HepG2 (cell line): ENCODE measurements around the gene CNGA3. TPM values are rescaled to one million over a fixed set of nuclear protein-coding genes. Genes with fewer than 3 reads are reported as not detected.

Source experiments
- ARNT2 ChIP-seq: sonication (generic); formaldehyde crosslinking; IDR thresholded peaks from 2 replicates; pipeline ENCODE4 v1.8.0; 2022; ENCODE audit warnings: mild to moderate bottlenecking, low read depth, missing genetic modification reagents, moderate library complexity
- CHCHD3 ChIP-seq: sonication (generic); formaldehyde crosslinking; IDR thresholded peaks from 2 replicates; pipeline ENCODE4 v1.8.0; 2022; ENCODE audit warnings: mild to moderate bottlenecking, missing genetic modification reagents, moderate library complexity
- EEA1 ChIP-seq: sonication (generic); formaldehyde crosslinking; IDR thresholded peaks from 2 replicates; pipeline ENCODE4 v1.5.1; 2020; ENCODE audit warnings: mild to moderate bottlenecking, missing genetic modification reagents, borderline replicate concordance
- ETV6 ChIP-seq: sonication (generic); formaldehyde crosslinking; conservative IDR thresholded peaks from 2 replicates; pipeline ENCODE4 v1.4.0; 2020; ENCODE audit warnings: missing genetic modification reagents
- FOXO1 ChIP-seq: sonication (generic); formaldehyde crosslinking; IDR thresholded peaks from 2 replicates; pipeline ENCODE4 v1.4.0; 2020; ENCODE audit warnings: missing genetic modification reagents
- FOXP1 ChIP-seq, 2 experiments: fragments of 450-650 bp in 1 of 2; IDR thresholded peaks; 2 replicates each; pipeline ENCODE4 v1.6.1; 2017 to 2018; ENCODE audit warnings: antibody characterized with exemption in 1 of 2
- GATAD1 ChIP-seq: IDR thresholded peaks from 2 replicates; pipeline ENCODE4 v1.6.1; 2016; ENCODE audit warnings: missing genetic modification reagents, missing compliant biosample characterization
- HES4 ChIP-seq: sonication (generic); formaldehyde crosslinking; IDR thresholded peaks from 2 replicates; pipeline ENCODE4 v1.9.0; 2021; ENCODE audit warnings: mild to moderate bottlenecking, missing genetic modification reagents, borderline replicate concordance
- HNRNPK ChIP-seq: fragments of 200-400 bp; formaldehyde crosslinking; IDR thresholded peaks from 2 replicates; pipeline ENCODE4 v1.6.1; 2018; ENCODE audit warnings: low read length, low read depth, moderate library complexity, mild to moderate bottlenecking; ENCODE audit not compliant: poor library complexity, severe bottlenecking
- PATZ1 ChIP-seq: sonication (generic); formaldehyde crosslinking; IDR thresholded peaks from 2 replicates; pipeline ENCODE4 v1.4.0; 2020; ENCODE audit warnings: missing genetic modification reagents
- POLR2AphosphoS5 ChIP-seq: IDR thresholded peaks from 2 replicates; pipeline ENCODE4 v1.6.1; 2012; ENCODE audit warnings: low read depth, low read length
- RFX5 ChIP-seq: IDR thresholded peaks from 2 replicates; pipeline ENCODE4 v1.6.1; 2011; ENCODE audit warnings: low read depth, low read length, improper control_type of control experiment
- SMAD3 ChIP-seq: sonication (generic); formaldehyde crosslinking; IDR thresholded peaks from 2 replicates; pipeline ENCODE4 v1.4.0; 2020; ENCODE audit warnings: missing genetic modification reagents
- SPEN ChIP-seq: sonication (generic); formaldehyde crosslinking; IDR thresholded peaks from 2 replicates; pipeline ENCODE4 v1.5.1; 2020; ENCODE audit warnings: low read depth, mild to moderate bottlenecking, missing genetic modification reagents
- ZC3H13 ChIP-seq: sonication (generic); formaldehyde crosslinking; IDR thresholded peaks from 2 replicates; pipeline ENCODE4 v1.8.1; 2023; ENCODE audit warnings: mild to moderate bottlenecking, missing genetic modification reagents, moderate library complexity
- ZFP82 ChIP-seq: sonication (generic); formaldehyde crosslinking; IDR thresholded peaks from 2 replicates; pipeline ENCODE4 v1.5.1; 2020; ENCODE audit warnings: mild to moderate bottlenecking, missing genetic modification reagents, borderline replicate concordance
- ZNF138 ChIP-seq: sonication (generic); formaldehyde crosslinking; IDR thresholded peaks from 2 replicates; pipeline ENCODE4 v1.5.0; 2020; ENCODE audit warnings: mild to moderate bottlenecking, low read depth, missing genetic modification reagents
- ZNF253 ChIP-seq: sonication (generic); formaldehyde crosslinking; IDR thresholded peaks from 2 replicates; pipeline ENCODE4 v1.8.0; 2022; ENCODE audit warnings: mild to moderate bottlenecking, missing genetic modification reagents, borderline replicate concordance
- ZNF768 ChIP-seq: sonication (generic); formaldehyde crosslinking; IDR thresholded peaks from 2 replicates; pipeline ENCODE4 v1.4.0; 2020; ENCODE audit warnings: missing genetic modification reagents
- ZNF780A ChIP-seq: sonication (generic); formaldehyde crosslinking; IDR thresholded peaks from 2 replicates; pipeline ENCODE4 v1.8.0; 2022; ENCODE audit warnings: mild to moderate bottlenecking, missing genetic modification reagents, moderate library complexity
- polyA plus RNA-seq, 8 experiments: library from polyadenylated mRNA; depleted of rRNA in 3 of 8; stranded (reverse) in 7 of 8; unstranded in 1 of 8; fragments of >200 nt; fragmentation: Illumina TruSeq in 4 of 8; extraction: Trizol in 4 of 8; gene quantifications; 2 replicates each; pipeline versions ENCODE4 v1.2.1 to v1.2.3, GENCODE V29; 2011 to 2016; ENCODE audit warnings: low read depth in 4 of 8, missing spikeins in 1 of 8, mixed read lengths in 1 of 8; ENCODE audit not compliant: insufficient read depth in 1 of 8
- total RNA-seq, 5 experiments: library from RNA; depleted of rRNA; stranded (reverse); fragments of >200 nt; fragmentation: Illumina TruSeq; extraction: Trizol; gene quantifications; 2 replicates each; pipeline ENCODE4 v1.2.3, GENCODE V29; 2016; ENCODE audit warnings: low read depth in 1 of 5
- TF ChIP-seq, protein P1 (sequence below): sonication (generic); formaldehyde crosslinking; IDR thresholded peaks from 2 replicates; pipeline ENCODE4 v1.8.1; 2023; ENCODE audit warnings: mild to moderate bottlenecking, missing genetic modification reagents
- TF ChIP-seq, protein P2 (sequence below): sonication (generic); formaldehyde crosslinking; IDR thresholded peaks from 2 replicates; pipeline ENCODE4 v1.4.0; 2020; ENCODE audit warnings: mild to moderate bottlenecking, missing genetic modification reagents

Gene CNGA3
- total and polyA plus RNA-seq, 2 of the 13 experiments (the other 11 are each of a cell fraction or from before 2014, with no cell fraction given): not detected

GRCh38 chr2:98385050-98385699 is 38.9 kb downstream of the CNGA3 start (continued):
- no peak for TF ChIP-seq ZNF253 (CRISPR knock-in tag)
- no peak for TF ChIP-seq ZC3H13 (CRISPR knock-in tag)
- TF ChIP-seq, protein P1, sequence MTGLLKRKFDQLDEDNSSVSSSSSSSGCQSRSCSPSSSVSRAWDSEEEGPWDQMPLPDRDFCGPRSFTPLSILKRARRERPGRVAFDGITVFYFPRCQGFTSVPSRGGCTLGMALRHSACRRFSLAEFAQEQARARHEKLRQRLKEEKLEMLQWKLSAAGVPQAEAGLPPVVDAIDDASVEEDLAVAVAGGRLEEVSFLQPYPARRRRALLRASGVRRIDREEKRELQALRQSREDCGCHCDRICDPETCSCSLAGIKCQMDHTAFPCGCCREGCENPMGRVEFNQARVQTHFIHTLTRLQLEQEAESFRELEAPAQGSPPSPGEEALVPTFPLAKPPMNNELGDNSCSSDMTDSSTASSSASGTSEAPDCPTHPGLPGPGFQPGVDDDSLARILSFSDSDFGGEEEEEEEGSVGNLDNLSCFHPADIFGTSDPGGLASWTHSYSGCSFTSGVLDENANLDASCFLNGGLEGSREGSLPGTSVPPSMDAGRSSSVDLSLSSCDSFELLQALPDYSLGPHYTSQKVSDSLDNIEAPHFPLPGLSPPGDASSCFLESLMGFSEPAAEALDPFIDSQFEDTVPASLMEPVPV (CRISPR knock-in tag): 0 out of 2 replicates have a peak, but pooled peaks have one; percentile 50
- TF ChIP-seq RFX5: no peak
- TF ChIP-seq GATAD1: 0 out of 2 replicates have a peak, but pooled peaks have one; percentile 50
- 0 out of 2 replicates have a peak, but pooled peaks have one; percentile 49 for TF ChIP-seq SMAD3 (CRISPR knock-in tag)
- peak; percentile 43; the same call in 1 of the 2 replicates for TF ChIP-seq SPEN
- TF ChIP-seq ARNT2 (CRISPR knock-in tag): no peak
- TF ChIP-seq CHCHD3 (CRISPR knock-in tag): no peak
- TF ChIP-seq HES4 (CRISPR knock-in tag): no peak
- TF ChIP-seq PATZ1 (CRISPR knock-in tag): 0 out of 2 replicates have a peak, but pooled peaks have one; percentile 21
- no peak for TF ChIP-seq ETV6 (CRISPR knock-in tag)
- no peak for TF ChIP-seq FOXP1 (IDR thresholded peaks at IDR 0.05)
- no peak for TF ChIP-seq FOXP1 (CRISPR knock-in tag; IDR thresholded peaks at IDR 0.05)
- no peak for TF ChIP-seq EEA1 (CRISPR knock-in tag)
- TF ChIP-seq, protein P2, sequence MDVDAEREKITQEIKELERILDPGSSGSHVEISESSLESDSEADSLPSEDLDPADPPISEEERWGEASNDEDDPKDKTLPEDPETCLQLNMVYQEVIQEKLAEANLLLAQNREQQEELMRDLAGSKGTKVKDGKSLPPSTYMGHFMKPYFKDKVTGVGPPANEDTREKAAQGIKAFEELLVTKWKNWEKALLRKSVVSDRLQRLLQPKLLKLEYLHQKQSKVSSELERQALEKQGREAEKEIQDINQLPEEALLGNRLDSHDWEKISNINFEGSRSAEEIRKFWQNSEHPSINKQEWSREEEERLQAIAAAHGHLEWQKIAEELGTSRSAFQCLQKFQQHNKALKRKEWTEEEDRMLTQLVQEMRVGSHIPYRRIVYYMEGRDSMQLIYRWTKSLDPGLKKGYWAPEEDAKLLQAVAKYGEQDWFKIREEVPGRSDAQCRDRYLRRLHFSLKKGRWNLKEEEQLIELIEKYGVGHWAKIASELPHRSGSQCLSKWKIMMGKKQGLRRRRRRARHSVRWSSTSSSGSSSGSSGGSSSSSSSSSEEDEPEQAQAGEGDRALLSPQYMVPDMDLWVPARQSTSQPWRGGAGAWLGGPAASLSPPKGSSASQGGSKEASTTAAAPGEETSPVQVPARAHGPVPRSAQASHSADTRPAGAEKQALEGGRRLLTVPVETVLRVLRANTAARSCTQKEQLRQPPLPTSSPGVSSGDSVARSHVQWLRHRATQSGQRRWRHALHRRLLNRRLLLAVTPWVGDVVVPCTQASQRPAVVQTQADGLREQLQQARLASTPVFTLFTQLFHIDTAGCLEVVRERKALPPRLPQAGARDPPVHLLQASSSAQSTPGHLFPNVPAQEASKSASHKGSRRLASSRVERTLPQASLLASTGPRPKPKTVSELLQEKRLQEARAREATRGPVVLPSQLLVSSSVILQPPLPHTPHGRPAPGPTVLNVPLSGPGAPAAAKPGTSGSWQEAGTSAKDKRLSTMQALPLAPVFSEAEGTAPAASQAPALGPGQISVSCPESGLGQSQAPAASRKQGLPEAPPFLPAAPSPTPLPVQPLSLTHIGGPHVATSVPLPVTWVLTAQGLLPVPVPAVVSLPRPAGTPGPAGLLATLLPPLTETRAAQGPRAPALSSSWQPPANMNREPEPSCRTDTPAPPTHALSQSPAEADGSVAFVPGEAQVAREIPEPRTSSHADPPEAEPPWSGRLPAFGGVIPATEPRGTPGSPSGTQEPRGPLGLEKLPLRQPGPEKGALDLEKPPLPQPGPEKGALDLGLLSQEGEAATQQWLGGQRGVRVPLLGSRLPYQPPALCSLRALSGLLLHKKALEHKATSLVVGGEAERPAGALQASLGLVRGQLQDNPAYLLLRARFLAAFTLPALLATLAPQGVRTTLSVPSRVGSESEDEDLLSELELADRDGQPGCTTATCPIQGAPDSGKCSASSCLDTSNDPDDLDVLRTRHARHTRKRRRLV (CRISPR knock-in tag): no peak
- TF ChIP-seq ZFP82 (CRISPR knock-in tag): no peak
- TF ChIP-seq ZNF768 (CRISPR knock-in tag): no peak
- no peak for TF ChIP-seq POLR2AphosphoS5
- peak; percentile 63 for TF ChIP-seq FOXO1 (CRISPR knock-in tag)
- no peak for TF ChIP-seq HNRNPK
- TF ChIP-seq ZNF780A (CRISPR knock-in tag): no peak
- TF ChIP-seq ZNF138 (CRISPR knock-in tag): no peak
